ENCODE data around the gene CLEC20A. TPM values are rescaled to one million over a fixed set of nuclear protein-coding genes. Genes with fewer than 3 reads are reported as not detected.

CLEC20A gene
- polyA plus RNA-seq, 3 donors = not detected

DNA sequence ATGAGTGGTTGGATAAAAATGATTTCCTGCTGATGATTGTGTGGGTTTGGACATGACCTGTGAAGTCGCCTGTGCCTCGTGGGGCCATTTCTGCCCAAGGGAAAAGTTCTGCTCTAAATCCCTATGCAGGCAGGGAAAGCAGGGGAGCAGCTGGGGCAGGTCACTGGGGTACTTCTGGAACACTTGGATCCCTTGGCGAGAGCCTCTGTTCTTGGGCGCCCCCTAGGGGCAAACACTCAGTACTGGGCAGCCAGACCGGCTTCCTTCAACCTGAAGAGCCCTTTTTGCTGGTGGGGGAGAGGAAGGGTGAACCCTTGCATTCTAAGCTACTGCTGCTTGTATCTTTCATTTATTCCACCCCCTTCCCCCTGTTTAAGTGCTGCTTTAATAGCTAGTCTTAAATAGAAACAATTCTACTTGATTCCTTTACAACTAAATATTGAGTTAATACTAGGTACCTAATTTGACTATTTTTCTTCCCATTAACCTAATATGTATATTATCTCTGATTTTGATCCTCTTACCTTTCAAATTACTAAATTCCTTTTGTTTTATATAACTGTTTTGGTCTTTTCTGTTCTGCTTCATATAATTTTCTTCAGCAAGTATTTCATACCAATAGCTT lies 5.1 kb upstream of the CLEC20A start:
- H3K36me3 Mint-ChIP-seq = no peaks in the 10 kb centered on the region
- no peaks in the 10 kb centered on the region for H4K20me1 ChIP-seq (ENCODE audit: insufficient read depth, low read length)
- H3K27ac Mint-ChIP-seq = no peak overlapping the region
- no peaks in the 10 kb centered on the region for H3K4me1 ChIP-seq (ENCODE audit: control insufficient read depth in 1 of 2, insufficient read depth in 2 of 2, low read length in 2 of 2)
- H3K27me3 ChIP-seq (ENCODE audit: control insufficient read depth in 2 of 2, insufficient read depth in 2 of 2, low read length in 2 of 2) = no peaks in the 10 kb centered on the region
- no peak overlapping the region for H3K4me3 Mint-ChIP-seq
- H3K27me3 Mint-ChIP-seq (ENCODE audit: low read depth in 3 of 3) = peaks cover 2 to 4% (median 2%) of the 10 kb centered on the region in 3 donors
- H3K9ac ChIP-seq (ENCODE audit: insufficient read depth, low read length, poor library complexity, severe bottlenecking) = no peak overlapping the region
- H3K4me1 Mint-ChIP-seq = peaks cover 1% of the 10 kb centered on the region
- 31% methylated on average over 2 of the region's 5 CpGs for WGBS (ENCODE audit: insufficient coverage)
- peak; percentile 27 to 60 (median 59) for DNase-seq
- peaks cover 0 to 1% (median 0%) of the 10 kb centered on the region in 7 donors for H3K9me3 Mint-ChIP-seq
- TF ChIP-seq CTCF (IDR thresholded peaks at IDR 0.05) = peak; percentile 96
- H3K4me2 ChIP-seq (replicated peaks; ENCODE audit: extremely low read depth, low read length, poor library complexity, severe bottlenecking) = no peak overlapping the region
- H3K27ac ChIP-seq (ENCODE audit: low read depth in 1 of 2, low read length in 2 of 2) = no peak overlapping the region
- H3K79me2 ChIP-seq (ENCODE audit: insufficient read depth, low read length) = no peaks in the 10 kb centered on the region
- no peak overlapping the region for H2AFZ ChIP-seq (ENCODE audit: insufficient read depth, low read depth, low read length, poor library complexity, severe bottlenecking)
- no peaks in the 10 kb centered on the region for H3K36me3 ChIP-seq (replicated peaks in 1 of 2; ENCODE audit: control insufficient read depth in 1 of 2, insufficient read depth in 2 of 2, low read length in 2 of 2)
- intact Hi-C loops (cut with micrococcal nuclease) = loop anchor here in 1 of 2 donors (5.0 kb wide), 1 partner anchor 190 kb away; no protein-coding TSS in a partner anchor
- no peak overlapping the region for H3K4me3 ChIP-seq (replicated peaks in 1 of 3; ENCODE audit: low read depth in 2 of 3, low read length in 3 of 3)
- H3K9me3 ChIP-seq (replicated peaks in 1 of 2; ENCODE audit: control insufficient read depth in 1 of 2, insufficient read depth in 1 of 2, low read length in 2 of 2) = no peaks in the 10 kb centered on the region

GRCh38 chr1:178500936-178501554 lies 4.3 kb upstream of the CLEC20A start:
- no peak overlapping the region for H3K4me3 ChIP-seq (replicated peaks in 1 of 3; ENCODE audit: low read depth in 2 of 3, low read length in 3 of 3)
- Mint-ChIP-seq H3K4me3 (no peak overlapping the region), H3K36me3 (no peaks in the 10 kb centered on the region), H3K9me3 (peaks cover 0 to 1% (median 0%) of the 10 kb centered on the region in 7 donors), H3K27ac (no peak overlapping the region), H3K27me3 (ENCODE audit: low read depth in 3 of 3) (peaks cover 2 to 4% (median 2%) of the 10 kb centered on the region in 3 donors), H3K4me1 (peaks cover 1% of the 10 kb centered on the region)
- no peaks in the 10 kb centered on the region for H4K20me1 ChIP-seq (ENCODE audit: insufficient read depth, low read length)
- DNase-seq = no peak
- no peaks in the 10 kb centered on the region for H3K27me3 ChIP-seq (ENCODE audit: control insufficient read depth in 2 of 2, insufficient read depth in 2 of 2, low read length in 2 of 2)
- no peaks in the 10 kb centered on the region for H3K36me3 ChIP-seq (replicated peaks in 1 of 2; ENCODE audit: control insufficient read depth in 1 of 2, insufficient read depth in 2 of 2, low read length in 2 of 2)
- no peaks in the 10 kb centered on the region for H3K79me2 ChIP-seq (ENCODE audit: insufficient read depth, low read length)
- intact Hi-C loops (cut with micrococcal nuclease) = loop anchor here in 1 of 2 donors (5.0 kb wide), 1 partner anchor 189 kb away; no protein-coding TSS in a partner anchor
- no peak overlapping the region for H3K9ac ChIP-seq (ENCODE audit: insufficient read depth, low read length, poor library complexity, severe bottlenecking)
- TF ChIP-seq CTCF (IDR thresholded peaks at IDR 0.05) = no peak
- H3K27ac ChIP-seq (ENCODE audit: low read depth in 1 of 2, low read length in 2 of 2) = no peak overlapping the region
- H3K9me3 ChIP-seq (replicated peaks in 1 of 2; ENCODE audit: control insufficient read depth in 1 of 2, insufficient read depth in 1 of 2, low read length in 2 of 2) = no peaks in the 10 kb centered on the region
- H3K4me1 ChIP-seq (ENCODE audit: control insufficient read depth in 1 of 2, insufficient read depth in 2 of 2, low read length in 2 of 2) = no peaks in the 10 kb centered on the region
- no peak overlapping the region for H3K4me2 ChIP-seq (replicated peaks; ENCODE audit: extremely low read depth, low read length, poor library complexity, severe bottlenecking)
- 93% methylated on average over 7 of the region's 10 CpGs for WGBS (ENCODE audit: insufficient coverage)
- no peak overlapping the region for H2AFZ ChIP-seq (ENCODE audit: insufficient read depth, low read depth, low read length, poor library complexity, severe bottlenecking)

All from CD14-positive monocyte (primary cell).